ENCODE data around the gene UBE2F. TPM values are rescaled to one million over a fixed set of nuclear protein-coding genes. Genes with fewer than 3 reads are reported as not detected.
"Not testable (repeated sequence)": the region's sequence is repeated elsewhere in the genome, so short reads cannot be mapped to it uniquely, and the experiment has no call there.

Gene UBE2F
- polyA plus RNA-seq, 3 donors: 40.1 to 44.0 (median 41.0) TPM

DNA sequence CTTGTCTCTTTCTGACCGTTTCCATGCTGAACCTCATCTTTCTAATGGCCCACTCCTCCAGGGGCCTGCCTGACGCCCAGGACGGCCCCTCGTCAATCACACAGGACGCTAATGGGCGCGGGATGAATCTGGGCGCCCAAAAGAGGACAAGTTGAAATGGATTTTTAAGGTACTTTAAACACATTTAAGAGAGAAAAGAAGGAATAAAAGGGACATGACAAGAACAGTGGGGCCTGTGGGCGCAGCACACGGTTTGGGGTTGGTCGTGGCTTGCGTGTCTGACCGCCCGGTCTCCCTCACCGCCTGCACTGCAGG lies 607 bp upstream of the UBE2F start:
- DNase-seq (ENCODE audit: extremely low read depth in 1 of 11, low read depth in 9 of 11, low spot score in 4 of 11): no peak

GRCh38 chr2:237967463-237967951 lies 693 bp downstream of the UBE2F start:
- DNase-seq (ENCODE audit: extremely low read depth in 1 of 11, low read depth in 9 of 11, low spot score in 4 of 11): no peak

- DNase-seq (ENCODE audit: extremely low read depth in 1 of 11, low read depth in 9 of 11, low spot score in 4 of 11): peak in 4 of 11 donors; percentile 26 to 45 (median 35)
These were observed 1.4 kb downstream of the UBE2F start for GRCh38 chr2:237968048-237968862.

DNA sequence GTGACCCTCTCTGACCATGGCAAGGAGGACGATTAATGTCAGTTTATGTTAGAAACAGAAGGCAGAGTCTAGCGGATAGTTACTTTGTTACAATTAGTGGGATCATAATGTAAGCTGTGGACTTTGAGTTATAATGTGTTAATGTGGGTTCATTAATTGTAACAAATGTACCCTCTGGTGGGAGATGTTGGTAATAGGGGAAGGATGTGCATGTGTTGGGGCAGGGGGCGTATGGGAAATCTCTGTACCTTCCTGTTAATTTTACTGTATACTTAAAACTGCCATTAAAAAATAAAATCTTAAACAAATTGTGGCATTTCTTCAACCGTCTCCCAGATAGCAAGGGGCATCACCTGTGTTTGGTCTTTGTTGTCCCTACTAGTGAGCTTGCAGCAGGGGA lies 4.8 kb downstream of the UBE2F start:
- DNase-seq (ENCODE audit: extremely low read depth in 1 of 11, low read depth in 9 of 11, low spot score in 4 of 11): no peak

DNA sequence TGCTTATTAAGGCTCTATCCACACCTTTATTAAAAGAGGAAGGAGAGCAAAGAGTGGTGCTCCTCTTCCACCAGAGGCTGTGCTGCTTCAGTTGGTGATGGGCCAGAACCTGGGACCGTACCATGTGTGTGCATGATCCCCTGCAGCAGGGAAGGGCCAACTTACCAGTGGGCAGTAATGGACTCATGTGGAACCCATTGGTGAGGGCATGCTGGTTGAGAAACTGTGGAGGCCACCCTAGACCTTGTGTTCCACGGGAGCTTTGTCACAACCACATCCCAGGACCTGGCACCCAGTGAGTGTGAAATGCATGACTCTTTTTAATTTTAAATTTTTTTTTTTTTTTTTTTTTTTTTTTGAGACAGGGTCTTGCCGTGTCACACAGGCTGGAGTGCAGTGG lies 5.4 kb downstream of the UBE2F start:
- DNase-seq (ENCODE audit: extremely low read depth in 1 of 11, low read depth in 9 of 11, low spot score in 4 of 11): no peak

DNA sequence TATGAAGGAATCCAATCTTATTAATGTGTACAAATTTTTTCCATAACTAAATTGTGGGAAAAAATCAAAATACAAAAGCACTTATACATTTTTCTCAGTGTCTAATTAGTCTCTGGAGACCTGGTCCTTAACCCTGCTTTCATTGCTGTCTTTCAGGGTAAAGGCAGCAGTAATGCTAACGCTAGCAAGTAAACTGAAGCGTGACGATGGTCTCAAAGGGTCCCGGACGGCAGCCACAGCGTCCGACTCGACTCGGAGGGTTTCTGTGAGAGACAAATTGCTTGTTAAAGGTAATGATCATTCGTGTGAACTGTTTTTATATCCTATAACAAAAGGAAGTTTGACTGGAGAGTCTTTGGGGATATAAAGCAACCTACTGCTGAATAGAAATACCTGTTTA lies 6.1 kb downstream of the UBE2F start:
- DNase-seq (ENCODE audit: extremely low read depth in 1 of 11, low read depth in 9 of 11, low spot score in 4 of 11): no peak

DNA sequence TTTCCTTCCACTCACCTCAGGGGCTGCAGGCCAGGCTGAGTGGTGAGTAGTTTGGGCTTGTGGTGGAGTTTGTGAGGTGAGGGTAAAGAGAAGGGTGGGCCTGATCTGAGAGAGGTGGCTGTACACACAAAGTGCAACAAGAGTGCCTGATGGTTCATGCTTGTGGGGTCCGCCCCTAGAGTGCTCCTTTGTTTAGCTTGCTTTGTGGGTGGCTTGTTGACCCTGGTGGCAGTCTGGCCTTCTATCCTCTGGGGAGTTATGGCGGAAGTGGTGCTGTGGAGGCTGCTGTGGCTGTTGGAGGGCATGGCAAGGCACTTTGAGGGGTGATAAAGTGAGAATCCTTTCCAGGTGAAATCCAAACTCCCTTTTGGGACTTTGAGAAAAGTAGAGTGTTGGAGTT lies 10.6 kb downstream of the UBE2F start:
- DNase-seq (ENCODE audit: extremely low read depth in 1 of 11, low read depth in 9 of 11, low spot score in 4 of 11): no peak

DNA sequence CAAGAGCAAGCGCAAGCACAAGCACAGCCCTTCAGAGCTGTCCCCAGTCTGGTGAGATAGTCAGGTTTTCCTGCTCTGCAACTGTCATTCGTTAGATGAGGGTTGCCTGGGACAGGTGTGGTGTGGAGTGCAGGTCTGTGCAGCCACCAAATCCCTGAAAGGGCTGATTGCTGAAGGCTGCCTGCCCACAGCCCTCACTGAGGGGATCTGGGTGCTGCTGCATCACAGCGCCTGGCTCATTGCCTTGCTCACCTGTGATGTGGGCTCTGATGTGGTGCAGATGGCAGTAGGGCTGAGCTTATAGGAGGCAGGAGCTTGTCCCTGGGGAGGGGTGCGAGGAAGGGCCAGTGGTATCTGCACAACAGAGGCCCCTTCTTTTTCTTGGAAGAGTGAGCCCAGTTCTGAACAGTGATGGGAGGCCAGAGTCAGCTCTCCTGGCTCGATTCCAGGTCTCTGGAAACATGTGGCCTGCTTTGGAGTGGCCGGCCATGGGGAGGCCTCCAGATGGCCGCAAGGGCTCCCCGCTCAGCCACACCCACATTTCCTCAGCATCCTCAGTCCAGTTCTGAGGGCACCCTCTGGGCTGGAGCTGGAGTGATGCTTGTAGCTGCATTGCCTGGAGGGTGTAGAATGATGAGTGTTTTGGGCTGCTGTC lies 11.4 kb downstream of the UBE2F start:
- no peak for DNase-seq (ENCODE audit: extremely low read depth in 1 of 11, low read depth in 9 of 11, low spot score in 4 of 11)

GRCh38 chr2:237979331-237979730 lies 12.5 kb downstream of the UBE2F start:
- no peak for DNase-seq (ENCODE audit: extremely low read depth in 1 of 11, low read depth in 9 of 11, low spot score in 4 of 11)

DNA sequence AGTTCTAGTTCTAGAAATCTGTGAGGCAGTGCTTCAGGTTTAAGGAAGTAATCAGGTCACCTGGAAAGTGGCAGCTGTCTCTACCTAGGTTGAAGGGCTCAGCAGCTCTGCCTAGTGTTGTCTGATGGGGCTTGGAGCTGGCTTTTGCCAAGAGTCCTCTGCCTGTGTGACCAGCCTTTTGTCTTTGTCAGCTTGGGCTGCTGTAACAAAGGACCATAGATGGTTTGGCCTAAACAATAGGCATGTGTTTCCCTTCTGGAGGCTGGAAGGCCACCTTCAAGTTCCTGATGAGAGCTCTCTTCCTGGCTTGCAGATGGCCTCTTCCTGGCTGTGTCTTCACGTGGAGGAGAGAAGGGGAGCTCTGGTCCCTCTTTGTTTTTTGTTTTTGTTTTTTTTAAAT lies 13.3 kb downstream of the UBE2F start:
- DNase-seq (ENCODE audit: extremely low read depth in 1 of 11, low read depth in 9 of 11, low spot score in 4 of 11): no peak

DNA sequence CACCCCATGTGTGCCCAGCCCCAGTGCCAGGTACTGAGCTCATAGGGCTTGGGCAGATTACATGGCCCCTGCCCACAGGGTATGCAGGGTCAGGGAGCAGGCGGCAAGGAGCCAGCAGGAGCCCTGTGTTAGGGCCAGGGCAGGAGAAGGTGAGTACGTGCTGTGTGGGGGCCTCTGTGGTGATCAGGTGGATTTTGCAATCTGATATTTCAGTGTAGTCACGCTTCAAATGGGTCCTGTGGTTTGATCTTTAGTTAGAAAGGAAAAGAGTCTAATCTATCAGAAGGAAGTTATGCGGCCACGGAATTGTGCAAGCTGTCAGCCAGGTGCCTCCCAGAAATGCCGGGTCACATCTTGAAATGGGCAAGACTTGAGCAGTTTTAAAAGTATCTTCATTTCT lies 13.9 kb downstream of the UBE2F start:
- DNase-seq (ENCODE audit: extremely low read depth in 1 of 11, low read depth in 9 of 11, low spot score in 4 of 11): no peak

DNA sequence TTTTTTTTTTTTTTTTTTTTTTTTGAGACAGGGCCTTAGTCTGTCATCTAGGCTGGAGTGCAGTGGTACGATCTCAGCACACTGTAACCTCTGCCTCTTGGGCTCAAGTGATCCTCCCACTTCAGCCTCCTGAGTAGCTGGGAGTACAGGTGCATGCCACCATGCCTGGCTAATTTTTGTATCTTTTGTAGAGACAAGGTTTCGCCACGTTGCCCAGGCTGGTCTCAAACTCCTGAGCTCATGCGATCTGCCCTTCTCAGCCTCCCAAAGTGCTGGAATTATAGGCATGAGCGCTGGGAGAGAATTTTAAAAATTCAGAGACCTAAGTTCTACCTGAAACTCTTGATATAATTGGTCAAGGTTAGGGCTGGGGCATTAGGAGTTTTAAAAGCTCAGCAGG lies 14.8 kb downstream of the UBE2F start:
- DNase-seq (ENCODE audit: extremely low read depth in 1 of 11, low read depth in 9 of 11, low spot score in 4 of 11): not testable (repeated sequence)

DNA sequence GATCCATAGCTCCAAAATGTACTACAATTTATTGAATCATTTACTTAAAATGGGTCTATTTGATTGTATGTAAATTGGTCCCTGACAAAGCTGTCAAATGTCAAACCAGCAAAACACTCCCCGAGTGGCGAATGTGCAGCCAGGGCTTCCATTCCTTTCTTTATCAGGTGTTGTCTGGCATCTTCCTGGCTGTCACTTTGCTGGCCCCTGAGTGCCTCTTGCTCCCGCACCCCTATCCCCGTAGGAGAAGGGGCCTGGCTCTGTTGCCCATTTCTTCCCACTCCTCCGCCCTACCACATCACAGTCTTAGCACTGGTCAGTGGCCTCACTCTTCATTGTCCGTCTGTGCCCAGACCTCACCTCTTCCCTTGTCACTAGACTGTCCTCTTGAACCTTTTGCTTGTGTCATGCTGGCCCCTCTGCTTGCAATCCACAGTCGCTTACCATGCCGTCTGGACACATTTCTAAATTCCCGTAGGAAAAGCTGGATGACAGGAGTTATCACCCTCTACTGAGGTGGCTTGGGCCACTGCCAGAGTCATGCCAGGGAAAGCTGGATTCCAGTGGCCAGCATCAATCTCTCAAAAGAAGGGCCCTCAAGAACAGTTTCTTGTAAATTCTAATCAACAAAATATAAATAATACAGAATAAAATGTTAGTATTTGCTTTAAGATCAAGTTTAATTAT lies 15.4 kb downstream of the UBE2F start:
- DNase-seq (ENCODE audit: extremely low read depth in 1 of 11, low read depth in 9 of 11, low spot score in 4 of 11): no peak

DNA sequence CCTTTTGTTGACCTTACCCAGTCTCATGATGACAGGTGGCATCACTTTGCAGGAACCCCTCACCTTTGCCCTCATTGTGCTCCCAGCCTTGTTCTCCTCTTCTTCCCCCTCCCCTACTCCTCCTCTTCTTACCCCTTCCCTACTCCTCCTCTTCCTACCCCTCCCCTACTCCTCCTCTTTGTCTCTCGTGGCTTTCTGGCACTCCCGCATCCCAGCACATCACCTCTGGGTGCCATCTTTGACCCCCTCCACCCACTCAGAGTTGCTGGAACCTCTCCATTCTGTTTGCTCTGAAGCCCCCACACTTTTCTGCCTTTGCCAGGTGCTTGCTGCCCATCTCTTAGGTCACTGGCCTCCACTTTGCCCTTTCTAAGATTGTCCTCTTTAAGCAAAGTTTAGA lies 17.1 kb downstream of the UBE2F start:
- no peak for DNase-seq (ENCODE audit: extremely low read depth in 1 of 11, low read depth in 9 of 11, low spot score in 4 of 11)

GRCh38 chr2:237987268-237987667 lies 20.5 kb downstream of the UBE2F start:
- DNase-seq (ENCODE audit: extremely low read depth in 1 of 11, low read depth in 9 of 11, low spot score in 4 of 11): no peak

GRCh38 chr2:237993701-237994100 lies 26.9 kb downstream of the UBE2F start:
- no peak for DNase-seq (ENCODE audit: extremely low read depth in 1 of 11, low read depth in 9 of 11, low spot score in 4 of 11)

DNA sequence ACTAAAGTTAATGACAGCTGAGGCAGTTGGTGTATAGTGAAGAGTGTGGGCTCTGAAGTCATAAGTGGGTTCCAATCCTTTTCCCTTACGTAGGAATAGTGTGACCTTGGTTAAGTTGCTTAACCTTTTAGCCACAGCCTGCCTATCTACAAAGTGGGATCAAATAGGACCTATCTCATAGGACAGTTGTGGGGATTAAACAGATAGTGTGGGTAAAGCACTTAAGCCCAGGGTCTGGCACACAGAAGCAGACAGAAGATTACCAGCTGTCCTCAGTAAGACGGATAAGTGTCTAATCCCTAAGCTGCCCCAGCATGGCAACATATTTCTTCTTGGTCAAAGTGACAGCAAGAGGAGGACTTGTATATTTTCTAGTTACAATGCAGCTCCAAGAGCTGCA lies 28.2 kb downstream of the UBE2F start:
- no peak for DNase-seq (ENCODE audit: extremely low read depth in 1 of 11, low read depth in 9 of 11, low spot score in 4 of 11)

GRCh38 chr2:237996021-237996593 lies 29.3 kb downstream of the UBE2F start:
- no peak for DNase-seq (ENCODE audit: extremely low read depth in 1 of 11, low read depth in 9 of 11, low spot score in 4 of 11)

- DNase-seq (ENCODE audit: extremely low read depth in 1 of 11, low read depth in 9 of 11, low spot score in 4 of 11): no peak
These were observed 30.7 kb downstream of the UBE2F start for GRCh38 chr2:237997521-237997920.

GRCh38 chr2:237998530-237998929 lies 31.7 kb downstream of the UBE2F start:
- no peak for DNase-seq (ENCODE audit: extremely low read depth in 1 of 11, low read depth in 9 of 11, low spot score in 4 of 11)

All from renal cortex interstitium (tissue), 11 donors.